Measurements from ENCODE around the gene PALD1. TPM values are rescaled to one million over a fixed set of nuclear protein-coding genes. Genes with fewer than 3 reads are reported as not detected.

PALD1 gene
- total RNA-seq, 1 experiment from 2014 or later = 33.1 TPM

DNA sequence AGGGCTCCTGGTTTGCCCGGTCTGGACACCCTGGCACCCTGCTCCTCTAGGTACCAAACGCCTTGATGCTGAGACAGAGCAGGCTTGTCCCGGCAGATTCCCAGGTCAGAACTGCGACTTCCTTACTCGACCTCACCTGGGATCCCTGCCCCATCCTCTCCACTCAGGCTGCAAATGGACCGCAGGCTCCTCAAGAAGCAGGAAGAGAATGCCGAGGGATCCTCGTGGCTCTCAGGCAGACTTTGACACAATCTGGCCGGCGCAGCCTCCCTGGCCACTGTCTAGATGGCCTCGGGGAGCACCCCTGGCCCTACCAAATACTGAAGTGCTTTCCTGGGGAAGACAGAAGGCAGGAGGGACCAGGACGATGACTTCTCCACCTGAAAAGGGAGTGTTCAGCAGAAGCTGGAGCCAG, 36.7 kb upstream of the PALD1 start:
- no peaks in the 10 kb centered on the region for H3K9me3 ChIP-seq (ENCODE audit: control insufficient read depth in 1 of 2, insufficient read depth in 1 of 2, low read depth in 1 of 2, low read length in 2 of 2)
- POLR2A ChIA-PET = no interaction called here
- H4K20me1 ChIP-seq (ENCODE audit: insufficient read depth) = no peaks in the 10 kb centered on the region
- H3K9ac ChIP-seq (ENCODE audit: low read length) = no peak overlapping the region
- BruUV-seq (replicated peaks) = no TSS peak
- no peak overlapping the region for H3K4me3 ChIP-seq (replicated peaks in 1 of 2; ENCODE audit: low read depth in 1 of 2, low read length in 2 of 2)
- H3K9me2 ChIP-seq (ENCODE audit: insufficient read depth) = no peaks in the 10 kb centered on the region
- no peak overlapping the region for H3K27ac ChIP-seq (ENCODE audit: low read depth, low read length)
- TF ChIP-seq FOSL1 (IDR thresholded peaks at IDR 0.05; ENCODE audit: low read depth) (no peak), CBX3 (IDR thresholded peaks at IDR 0.05; ENCODE audit: low read depth) (no peak), POLR2AphosphoS5 (IDR thresholded peaks at IDR 0.05; ENCODE audit: low read depth, low read length) (no peak), EZH2phosphoT487 (IDR thresholded peaks at IDR 0.05; ENCODE audit: borderline replicate concordance) (no peak), SIN3A (IDR thresholded peaks at IDR 0.05; ENCODE audit: low read depth) (no peak), EZH2 (IDR thresholded peaks at IDR 0.05) (no peak), CEBPB (IDR thresholded peaks at IDR 0.05; ENCODE audit: low read depth) (no peak), SP1 (IDR thresholded peaks at IDR 0.05; ENCODE audit: low read depth) (no peak), ELF1 (IDR thresholded peaks at IDR 0.05; ENCODE audit: borderline replicate concordance, low read depth) (no peak), RAD21 (IDR thresholded peaks at IDR 0.05; ENCODE audit: low read depth) (no peak), SRF (IDR thresholded peaks at IDR 0.05; ENCODE audit: low read depth) (no peak), ZFX (IDR thresholded peaks at IDR 0.05) (no peak), POLR2A (IDR thresholded peaks at IDR 0.05; ENCODE audit: borderline replicate concordance, extremely low read depth, insufficient read depth, insufficient read length) (no peak), TCF7L2 (IDR thresholded peaks at IDR 0.05; ENCODE audit: borderline replicate concordance, extremely low read depth, insufficient read depth, insufficient read length) (no peak), EGR1 (IDR thresholded peaks at IDR 0.05; ENCODE audit: low read depth) (no peak)
- TF ChIP-seq, protein P1, sequence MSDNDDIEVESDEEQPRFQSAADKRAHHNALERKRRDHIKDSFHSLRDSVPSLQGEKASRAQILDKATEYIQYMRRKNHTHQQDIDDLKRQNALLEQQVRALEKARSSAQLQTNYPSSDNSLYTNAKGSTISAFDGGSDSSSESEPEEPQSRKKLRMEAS (IDR thresholded peaks at IDR 0.05) = no peak
- TF ChIP-seq, protein P2, sequence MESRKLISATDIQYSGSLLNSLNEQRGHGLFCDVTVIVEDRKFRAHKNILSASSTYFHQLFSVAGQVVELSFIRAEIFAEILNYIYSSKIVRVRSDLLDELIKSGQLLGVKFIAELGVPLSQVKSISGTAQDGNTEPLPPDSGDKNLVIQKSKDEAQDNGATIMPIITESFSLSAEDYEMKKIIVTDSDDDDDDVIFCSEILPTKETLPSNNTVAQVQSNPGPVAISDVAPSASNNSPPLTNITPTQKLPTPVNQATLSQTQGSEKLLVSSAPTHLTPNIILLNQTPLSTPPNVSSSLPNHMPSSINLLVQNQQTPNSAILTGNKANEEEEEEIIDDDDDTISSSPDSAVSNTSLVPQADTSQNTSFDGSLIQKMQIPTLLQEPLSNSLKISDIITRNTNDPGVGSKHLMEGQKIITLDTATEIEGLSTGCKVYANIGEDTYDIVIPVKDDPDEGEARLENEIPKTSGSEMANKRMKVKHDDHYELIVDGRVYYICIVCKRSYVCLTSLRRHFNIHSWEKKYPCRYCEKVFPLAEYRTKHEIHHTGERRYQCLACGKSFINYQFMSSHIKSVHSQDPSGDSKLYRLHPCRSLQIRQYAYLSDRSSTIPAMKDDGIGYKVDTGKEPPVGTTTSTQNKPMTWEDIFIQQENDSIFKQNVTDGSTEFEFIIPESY (IDR thresholded peaks at IDR 0.05; ENCODE audit: extremely low read depth, insufficient replicate concordance, low read length) = no peak
- TF ChIP-seq, protein P3, sequence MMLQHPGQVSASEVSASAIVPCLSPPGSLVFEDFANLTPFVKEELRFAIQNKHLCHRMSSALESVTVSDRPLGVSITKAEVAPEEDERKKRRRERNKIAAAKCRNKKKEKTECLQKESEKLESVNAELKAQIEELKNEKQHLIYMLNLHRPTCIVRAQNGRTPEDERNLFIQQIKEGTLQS (IDR thresholded peaks at IDR 0.05) = no peak
- TF ChIP-seq, protein P4, sequence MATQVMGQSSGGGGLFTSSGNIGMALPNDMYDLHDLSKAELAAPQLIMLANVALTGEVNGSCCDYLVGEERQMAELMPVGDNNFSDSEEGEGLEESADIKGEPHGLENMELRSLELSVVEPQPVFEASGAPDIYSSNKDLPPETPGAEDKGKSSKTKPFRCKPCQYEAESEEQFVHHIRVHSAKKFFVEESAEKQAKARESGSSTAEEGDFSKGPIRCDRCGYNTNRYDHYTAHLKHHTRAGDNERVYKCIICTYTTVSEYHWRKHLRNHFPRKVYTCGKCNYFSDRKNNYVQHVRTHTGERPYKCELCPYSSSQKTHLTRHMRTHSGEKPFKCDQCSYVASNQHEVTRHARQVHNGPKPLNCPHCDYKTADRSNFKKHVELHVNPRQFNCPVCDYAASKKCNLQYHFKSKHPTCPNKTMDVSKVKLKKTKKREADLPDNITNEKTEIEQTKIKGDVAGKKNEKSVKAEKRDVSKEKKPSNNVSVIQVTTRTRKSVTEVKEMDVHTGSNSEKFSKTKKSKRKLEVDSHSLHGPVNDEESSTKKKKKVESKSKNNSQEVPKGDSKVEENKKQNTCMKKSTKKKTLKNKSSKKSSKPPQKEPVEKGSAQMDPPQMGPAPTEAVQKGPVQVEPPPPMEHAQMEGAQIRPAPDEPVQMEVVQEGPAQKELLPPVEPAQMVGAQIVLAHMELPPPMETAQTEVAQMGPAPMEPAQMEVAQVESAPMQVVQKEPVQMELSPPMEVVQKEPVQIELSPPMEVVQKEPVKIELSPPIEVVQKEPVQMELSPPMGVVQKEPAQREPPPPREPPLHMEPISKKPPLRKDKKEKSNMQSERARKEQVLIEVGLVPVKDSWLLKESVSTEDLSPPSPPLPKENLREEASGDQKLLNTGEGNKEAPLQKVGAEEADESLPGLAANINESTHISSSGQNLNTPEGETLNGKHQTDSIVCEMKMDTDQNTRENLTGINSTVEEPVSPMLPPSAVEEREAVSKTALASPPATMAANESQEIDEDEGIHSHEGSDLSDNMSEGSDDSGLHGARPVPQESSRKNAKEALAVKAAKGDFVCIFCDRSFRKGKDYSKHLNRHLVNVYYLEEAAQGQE (IDR thresholded peaks at IDR 0.05; ENCODE audit: low read depth) = no peak
- TF ChIP-seq, protein P5, sequence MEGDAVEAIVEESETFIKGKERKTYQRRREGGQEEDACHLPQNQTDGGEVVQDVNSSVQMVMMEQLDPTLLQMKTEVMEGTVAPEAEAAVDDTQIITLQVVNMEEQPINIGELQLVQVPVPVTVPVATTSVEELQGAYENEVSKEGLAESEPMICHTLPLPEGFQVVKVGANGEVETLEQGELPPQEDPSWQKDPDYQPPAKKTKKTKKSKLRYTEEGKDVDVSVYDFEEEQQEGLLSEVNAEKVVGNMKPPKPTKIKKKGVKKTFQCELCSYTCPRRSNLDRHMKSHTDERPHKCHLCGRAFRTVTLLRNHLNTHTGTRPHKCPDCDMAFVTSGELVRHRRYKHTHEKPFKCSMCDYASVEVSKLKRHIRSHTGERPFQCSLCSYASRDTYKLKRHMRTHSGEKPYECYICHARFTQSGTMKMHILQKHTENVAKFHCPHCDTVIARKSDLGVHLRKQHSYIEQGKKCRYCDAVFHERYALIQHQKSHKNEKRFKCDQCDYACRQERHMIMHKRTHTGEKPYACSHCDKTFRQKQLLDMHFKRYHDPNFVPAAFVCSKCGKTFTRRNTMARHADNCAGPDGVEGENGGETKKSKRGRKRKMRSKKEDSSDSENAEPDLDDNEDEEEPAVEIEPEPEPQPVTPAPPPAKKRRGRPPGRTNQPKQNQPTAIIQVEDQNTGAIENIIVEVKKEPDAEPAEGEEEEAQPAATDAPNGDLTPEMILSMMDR (IDR thresholded peaks at IDR 0.05 in 2 of 3, conservative IDR thresholded peaks at IDR 0.05 in 1 of 3; ENCODE audit: borderline replicate concordance in 1 of 3, insufficient read depth in 1 of 3, low read depth in 2 of 3, low read length in 2 of 3) = no peak
- H2AFZ ChIP-seq (ENCODE audit: low read depth, low read length, poor library complexity, severe bottlenecking) = no peak overlapping the region
- ATAC-seq (no peak), DNase-seq (ENCODE audit: low read depth, low spot score) (no peak)
- intact Hi-C loops (cut with micrococcal nuclease) = no loop called here
- H3K4me2 ChIP-seq (ENCODE audit: low read length) = no peak overlapping the region
- H3K4me1 ChIP-seq (ENCODE audit: control insufficient read depth in 1 of 2, insufficient read depth in 2 of 2, low read length in 2 of 2) = peaks cover 0 to 6% of the 10 kb centered on the region in 2 experiments; a peak in 1 of 4 replicates
- H3K79me2 ChIP-seq (ENCODE audit: insufficient read depth, low read length) = no peaks in the 10 kb centered on the region
- H3K36me3 ChIP-seq (ENCODE audit: control insufficient read depth in 1 of 2, insufficient read depth in 2 of 2, low read length in 2 of 2) = no peaks in the 10 kb centered on the region
- RAD21 ChIA-PET (ENCODE audit: low non-redundant PET in 1 of 2, low total read pairs in 2 of 2, uncharacterized antibody in 2 of 2, unreplicated experiment in 2 of 2) = no interaction called here
- CTCF ChIA-PET = no interaction called here
- H3K27me3 ChIP-seq (ENCODE audit: insufficient read depth, low read length) = no peaks in the 10 kb centered on the region

All from HCT116 (cell line).